Stimulated activated CD8-positive, alpha-beta memory T cell treated with anti-CD3 and anti-CD28 coated beads, Interleukin-15, amount 100 ng/mL, for 1 hour (primary cell): Measurements from ENCODE around the gene TMUB1.

Experiments
- DNase-seq: peaks from one replicate; pipeline ENCODE4 v3.0.0-alpha.2; 2020; ENCODE audit warnings: low read depth

TMUB1 gene

DNA sequence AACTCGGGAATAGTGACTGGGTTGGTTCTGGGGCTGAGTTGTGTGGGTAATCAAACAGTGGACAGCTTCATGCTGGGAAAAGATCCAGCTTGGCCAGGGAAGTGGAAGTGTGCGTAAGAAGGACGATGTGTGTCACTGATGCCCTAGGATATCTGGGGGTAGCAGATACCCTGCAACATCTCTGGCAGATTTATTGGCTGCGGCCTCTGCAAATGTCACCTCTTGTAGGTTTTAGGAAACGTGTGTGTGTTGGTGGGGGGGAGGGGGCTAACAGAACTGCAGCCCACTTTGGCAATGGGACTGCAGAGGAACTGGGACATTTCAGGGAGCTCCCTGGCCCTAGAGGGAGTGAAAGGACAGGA lies 2.0 kb upstream of the TMUB1 start:
- no peak for DNase-seq

DNA sequence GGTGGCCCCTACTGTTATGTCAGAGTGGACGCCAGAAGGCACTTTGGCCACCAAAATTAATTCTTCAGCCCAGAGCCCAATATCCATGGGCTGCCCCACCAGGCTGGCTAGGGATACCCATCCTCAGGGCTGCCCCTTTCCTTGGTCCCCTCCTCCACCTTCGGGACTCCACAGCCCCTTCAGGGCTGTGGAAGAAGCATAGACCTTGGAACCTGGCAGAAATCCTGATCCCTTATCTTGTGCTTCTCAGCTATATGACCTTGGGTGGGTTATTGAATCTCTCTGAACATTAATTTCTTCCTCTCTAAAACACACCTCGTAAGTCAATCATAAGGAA lies 499 bp upstream of the TMUB1 start:
- DNase-seq = no peak

DNA sequence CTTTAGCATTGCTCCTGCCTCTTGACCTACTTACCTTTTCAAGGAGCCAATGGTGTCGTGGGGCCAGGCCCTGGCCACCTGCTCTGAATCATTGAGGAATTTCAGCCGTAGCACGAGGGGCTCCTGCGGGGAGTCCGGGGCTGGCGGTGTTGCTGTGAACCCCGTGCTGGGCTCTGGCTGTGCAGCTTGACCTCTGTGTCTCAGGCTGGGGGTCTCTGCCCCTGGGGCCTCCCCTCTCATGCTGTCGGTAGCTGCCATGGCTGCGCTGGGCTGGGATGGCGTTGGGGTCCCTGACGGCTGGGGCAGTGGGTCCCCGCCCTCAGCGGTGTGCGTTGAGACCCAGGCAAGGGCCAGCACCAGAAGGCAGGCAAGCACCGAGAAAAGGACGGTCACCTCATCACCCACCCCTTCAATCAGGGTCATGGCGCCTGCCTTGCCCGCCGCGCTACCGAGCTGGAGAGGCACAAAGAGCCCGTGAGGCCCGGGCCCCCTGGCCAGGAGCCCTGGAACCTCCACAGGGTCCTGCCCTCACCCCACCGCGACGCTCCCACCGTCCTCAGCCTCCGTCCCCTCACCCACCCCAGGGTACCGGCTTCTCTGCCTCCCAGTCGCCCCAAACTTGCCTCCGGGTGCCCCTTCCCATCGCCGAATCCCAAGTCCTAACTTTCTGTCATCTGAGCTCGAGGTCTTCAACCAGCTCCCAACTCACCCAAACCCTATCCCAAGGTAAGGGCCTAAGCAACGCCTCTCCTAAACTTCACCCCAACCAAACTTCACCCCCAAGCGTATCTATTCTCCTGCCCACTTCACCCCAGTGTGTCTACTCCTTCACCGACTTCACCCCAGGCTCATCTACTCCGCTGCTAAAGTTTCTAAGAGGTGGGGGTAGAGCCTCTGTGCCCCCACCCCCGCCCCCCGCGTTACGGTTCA lies 887 bp downstream of the TMUB1 start:
- DNase-seq = no peak

DNA sequence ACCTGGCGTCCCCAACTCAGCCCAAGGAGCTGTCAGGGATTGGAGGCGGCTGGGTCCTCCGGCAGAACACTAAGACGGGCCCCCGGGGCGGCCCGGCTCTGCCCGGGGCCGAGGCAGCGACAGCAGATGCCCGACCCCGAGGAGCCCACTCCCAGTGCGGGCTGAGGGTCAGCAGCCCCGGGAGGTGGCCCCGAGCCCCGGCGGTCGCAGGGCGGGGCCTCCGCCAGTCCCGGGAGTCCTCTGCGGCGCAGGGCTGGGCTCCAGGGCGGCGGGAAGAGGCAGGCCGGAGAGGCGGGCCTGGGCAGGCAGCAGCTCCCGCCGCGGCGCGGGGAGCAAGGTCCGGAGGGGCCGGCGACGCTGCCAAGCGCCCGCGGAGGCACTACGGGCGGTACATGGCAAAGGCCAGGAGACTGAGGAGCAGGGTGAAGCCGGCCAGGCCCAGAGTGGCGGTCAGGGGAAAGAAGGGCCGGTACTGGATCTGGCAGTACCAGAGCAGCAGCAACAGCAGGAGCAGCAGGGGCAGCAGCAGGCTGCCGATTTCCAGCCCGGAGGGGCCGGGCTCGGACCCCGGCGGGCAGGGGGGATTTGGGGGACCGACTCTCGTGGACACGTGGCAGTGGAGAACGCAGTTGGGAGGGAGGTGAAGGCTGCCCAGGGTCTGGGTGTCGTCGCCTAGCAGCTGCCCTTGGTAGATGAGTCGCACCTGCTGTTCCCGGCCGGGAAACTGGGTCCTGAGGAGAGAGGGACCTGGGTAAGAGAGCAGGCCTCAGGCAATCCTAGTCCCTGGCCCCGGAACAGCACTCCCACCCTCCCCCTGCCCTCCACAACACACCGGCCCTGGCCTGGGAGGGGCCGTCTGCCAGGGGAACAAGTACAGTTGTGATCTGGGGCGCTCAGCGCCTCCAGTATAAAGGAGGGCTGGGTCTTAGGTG lies 1.9 kb downstream of the TMUB1 start:
- no peak for DNase-seq

DNA sequence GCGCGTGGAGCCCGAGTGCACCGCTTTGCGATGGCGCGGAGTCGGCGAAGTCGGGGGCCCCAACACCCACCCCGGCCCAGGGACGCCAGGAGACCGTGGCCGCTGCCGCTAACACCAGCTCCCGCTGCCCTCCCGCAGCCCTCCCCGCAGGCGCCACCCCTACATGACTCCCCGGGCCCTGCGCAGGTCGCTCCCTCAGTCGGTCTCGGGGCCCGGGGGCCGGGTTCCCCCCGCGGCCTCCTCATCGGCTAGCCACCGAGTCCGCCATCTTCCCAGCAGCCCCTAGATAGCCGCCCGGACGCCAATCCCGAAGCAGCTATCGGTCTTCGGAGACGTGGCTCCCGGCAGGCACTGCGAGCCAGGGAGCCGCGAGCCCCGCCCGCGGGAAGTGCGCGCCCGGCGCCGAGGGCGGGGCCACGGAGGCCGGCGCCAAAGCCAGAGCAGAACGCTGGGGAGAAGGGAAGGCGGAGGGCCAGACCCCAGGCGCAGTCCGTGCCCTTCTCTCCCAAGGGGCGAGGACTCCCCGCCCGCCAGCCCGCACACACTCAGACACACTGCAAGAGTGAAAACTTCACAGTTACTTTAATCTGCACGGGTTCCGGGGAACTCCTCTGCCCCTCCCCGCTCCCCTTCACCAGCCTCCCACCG lies 2.6 kb downstream of the TMUB1 start, which contains the start of gene FASTK:
FASTK (minus strand) TSS at position 288 of the 648 bp plus-strand sequence; CDS start at position 245, 43 bp downstream.
- DNase-seq = peak; percentile 67

DNA sequence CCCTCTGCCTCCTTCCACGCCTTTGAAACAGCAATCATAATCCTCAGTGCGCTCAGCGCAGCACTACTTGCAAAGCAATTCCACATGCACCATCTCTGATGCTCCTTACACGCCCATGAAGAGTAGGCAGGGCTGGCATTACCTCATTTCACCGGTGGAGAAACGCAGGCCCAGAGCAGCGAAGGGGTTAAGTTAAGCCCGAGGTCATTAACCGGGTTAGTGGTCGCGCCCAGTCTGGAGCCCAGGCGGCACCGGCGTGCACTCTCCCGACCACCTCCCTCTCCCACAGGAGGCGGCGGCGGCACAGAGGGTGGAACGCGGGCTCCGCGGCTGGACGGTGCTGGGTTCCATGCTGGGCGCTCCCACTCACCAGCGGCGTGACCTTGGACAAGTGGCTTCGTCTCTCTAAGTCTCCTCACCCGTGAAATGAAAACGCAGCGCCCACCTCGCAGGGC lies 3.2 kb downstream of the TMUB1 start:
- no peak for DNase-seq

DNA sequence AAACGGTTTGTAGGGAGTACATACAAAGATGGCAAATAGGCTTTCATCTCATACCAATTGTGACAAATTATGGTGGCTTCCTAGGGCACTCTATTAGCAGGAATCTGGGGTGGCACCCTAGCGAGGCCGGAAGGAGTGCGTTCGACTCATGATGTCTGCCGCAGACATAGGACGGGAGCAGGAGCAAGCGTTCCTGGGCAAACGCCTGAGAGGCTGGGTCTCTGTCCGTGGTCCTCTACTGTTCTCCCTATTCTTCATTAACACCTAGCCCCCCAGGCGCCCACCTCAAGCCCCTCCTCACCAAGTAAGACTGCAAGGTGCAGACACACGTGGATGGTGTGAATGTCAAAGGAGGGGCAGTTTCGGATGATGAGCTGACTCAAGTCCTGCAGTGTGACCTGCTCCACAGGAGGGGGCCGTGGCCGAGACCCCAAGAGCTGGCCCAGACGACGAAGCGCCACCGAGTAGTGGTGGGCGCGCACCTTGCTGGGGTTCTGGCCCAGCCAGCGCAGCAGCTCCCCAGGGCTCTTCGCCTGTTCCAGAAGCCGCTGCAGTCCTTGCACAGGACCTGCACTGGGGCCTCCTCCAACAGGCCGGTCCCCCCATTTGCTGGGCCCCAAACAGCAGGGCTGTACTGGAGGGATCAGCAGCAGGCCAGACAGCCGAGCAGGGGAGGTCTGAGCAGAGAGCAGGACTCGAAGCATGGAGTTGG lies 3.9 kb downstream of the TMUB1 start:
- no peak for DNase-seq

DNA sequence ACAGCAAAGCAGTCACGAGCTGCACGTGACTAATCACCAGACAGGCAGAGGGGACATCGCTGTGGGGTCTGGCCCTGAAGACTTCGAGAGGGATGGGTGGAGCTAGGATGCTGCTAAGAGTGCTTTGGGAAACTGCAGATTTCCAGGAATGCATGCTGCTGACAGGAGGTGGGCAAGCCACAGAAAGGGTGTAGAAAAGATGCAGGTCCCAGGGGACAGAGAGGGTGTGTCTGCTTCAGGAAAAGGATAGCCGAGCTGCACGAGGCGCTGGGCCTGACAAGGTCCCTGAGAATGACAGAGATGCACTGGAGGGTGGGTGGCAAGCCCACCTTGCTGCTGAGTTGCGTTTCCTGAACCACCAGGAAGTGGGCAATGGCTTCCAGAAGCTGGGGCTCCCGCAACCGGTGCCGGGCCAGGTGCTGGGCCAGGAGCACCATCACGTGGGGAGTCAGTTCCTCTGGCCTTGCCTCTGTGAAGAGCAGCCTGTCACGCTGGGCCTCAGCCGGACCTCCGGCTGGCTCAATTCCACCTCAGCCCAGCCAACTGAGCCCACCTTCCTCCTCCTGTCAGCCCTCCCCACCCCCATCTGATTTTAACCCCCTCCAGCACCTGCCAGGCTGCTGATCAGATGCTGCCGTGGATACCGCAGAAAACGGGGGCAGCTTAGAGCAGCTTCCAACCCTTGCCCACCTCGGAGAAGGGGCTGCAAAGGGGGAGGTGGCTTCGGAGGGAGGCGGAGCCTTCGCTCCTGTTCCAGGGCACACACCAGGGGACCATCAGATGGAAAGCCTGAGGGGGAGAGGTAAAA lies 4.9 kb downstream of the TMUB1 start:
- DNase-seq = no peak

DNA sequence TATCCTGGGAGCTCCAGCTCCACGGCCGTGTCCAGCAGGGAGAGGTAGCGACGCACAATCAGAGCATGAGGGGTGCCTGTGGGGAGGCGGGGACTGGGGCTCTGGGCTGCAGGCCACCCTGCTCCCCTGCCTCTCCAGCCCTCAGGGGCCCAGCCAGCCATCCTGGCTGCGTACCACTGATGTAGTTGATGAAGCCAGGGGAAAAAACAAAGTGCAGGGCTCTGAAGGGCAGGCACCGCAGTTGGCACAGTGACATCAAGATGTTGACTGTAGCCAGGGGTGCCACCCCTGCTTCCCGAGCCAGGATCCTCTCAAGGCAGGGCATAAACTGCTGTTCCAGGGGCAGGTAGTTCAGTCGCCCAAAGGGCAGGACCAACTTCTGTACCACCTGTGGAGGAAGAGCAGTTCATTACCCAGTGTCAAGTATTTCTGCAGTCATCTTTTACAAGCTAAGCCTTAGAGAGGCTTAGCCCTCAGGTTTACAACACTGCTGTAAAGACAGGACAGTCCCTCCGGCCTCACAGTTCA lies 5.5 kb downstream of the TMUB1 start:
- DNase-seq = no peak

DNA sequence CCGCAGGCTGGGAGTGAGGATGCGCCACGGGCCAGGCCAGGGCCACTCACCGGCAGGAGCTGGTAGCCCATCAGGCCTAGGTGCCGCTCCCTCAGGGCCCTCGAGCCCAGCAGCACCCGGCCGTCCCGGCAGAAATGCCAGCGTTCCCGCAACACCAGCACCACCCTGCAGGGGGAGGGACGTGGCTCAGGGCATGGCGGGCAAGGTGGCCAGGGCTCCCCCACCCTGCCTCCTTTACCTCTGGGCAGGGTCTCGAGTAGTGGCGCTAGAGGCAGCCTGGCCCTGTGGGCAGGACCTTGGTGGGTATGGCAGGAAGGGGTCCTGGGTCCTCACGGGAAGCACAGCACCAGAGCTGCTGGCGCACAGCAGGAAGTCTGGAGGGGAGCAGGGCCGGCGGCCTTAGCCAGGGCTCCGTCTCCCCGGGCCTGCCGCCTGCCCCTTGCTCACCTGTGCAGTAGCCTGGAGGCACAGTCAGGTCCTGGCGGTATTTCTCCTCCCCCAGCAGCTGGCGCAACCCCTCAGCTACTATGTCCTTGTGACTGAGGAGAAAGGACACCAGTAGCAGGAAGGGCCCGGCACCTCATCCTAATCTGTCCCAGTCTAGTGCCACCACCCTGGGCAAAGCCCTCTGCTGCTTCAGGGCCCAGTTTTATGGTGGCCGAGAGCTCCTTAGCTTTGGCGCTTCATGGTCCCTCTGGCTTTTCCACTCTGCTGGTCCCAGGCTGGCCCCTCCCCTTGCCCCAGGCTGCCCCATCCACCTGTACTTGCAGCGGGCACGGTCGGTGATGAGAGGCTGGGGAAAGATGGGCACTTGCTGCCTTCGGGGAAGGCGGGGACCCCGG lies 6.2 kb downstream of the TMUB1 start:
- DNase-seq = no peak

DNA sequence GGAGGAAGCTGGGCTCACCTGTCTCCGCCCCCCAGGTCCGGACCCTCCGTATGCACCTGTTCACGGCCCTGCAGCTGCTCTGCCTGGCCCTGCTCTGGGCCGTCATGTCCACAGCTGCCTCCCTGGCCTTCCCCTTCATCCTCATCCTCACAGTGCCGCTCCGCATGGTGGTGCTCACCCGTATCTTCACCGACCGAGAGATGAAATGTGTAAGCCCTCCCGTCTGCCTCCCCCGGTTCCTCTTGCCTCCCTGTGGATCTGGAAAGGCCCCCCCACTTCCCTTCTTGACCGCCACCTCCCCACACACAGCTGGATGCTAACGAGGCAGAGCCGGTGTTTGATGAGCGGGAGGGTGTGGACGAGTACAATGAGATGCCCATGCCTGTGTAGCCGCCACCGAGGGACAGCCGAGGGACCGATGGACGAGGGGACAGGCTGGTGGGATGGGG lies 7.3 kb downstream of the TMUB1 start:
- no peak for DNase-seq

DNA sequence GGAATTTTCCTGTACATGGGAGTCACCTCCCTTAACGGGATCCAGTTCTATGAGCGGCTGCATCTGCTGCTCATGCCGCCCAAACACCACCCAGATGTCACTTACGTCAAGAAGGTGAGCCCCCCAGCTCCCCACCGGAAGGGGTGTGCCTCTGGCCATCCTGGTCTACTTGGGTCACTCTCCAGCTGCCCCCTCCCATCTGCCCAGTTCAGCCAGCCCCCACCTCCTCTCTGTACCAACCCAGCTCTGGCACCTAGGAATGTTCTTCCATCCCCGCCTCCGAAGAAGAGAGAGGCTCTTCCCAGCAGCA lies 7.7 kb downstream of the TMUB1 start:
- DNase-seq = no peak

DNA sequence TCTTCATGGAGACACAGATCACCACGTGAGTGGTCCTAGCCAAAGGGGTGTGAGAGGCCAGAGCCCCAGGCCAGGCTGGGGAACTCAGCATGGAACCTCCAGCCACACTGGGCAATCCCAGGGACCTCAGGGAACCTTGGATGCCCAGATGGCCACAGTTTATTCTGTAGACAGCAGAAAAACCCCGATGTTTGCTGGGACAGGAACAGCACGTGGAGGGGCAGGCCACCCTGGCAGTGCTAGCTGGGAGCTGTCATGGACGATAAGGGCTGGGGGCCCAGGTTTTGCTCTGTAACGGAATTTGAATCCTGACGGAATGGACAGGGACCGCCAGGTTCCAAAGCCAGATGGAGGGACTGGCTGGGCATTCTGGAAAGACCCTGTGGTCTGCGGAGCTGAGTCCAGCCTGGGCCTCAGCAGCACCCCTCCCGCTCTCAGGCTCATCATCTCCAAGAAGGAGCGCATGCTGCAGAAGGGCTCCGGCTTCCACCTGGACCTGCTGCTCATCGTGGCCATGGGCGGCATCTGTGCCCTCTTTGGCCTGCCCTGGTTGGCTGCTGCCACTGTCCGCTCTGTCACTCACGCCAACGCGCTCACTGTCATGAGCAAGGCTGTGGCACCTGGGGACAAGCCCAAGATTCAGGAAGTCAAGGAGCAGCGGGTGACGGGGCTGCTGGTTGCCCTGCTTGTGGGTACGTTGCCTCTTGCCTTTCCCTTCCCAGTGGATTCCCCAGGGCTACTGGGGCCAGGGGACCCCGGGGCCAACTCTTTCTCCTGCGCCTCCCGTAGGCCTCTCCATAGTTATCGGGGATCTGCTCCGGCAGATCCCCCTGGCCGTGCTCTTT lies 8.3 kb downstream of the TMUB1 start:
- DNase-seq = no peak

DNA sequence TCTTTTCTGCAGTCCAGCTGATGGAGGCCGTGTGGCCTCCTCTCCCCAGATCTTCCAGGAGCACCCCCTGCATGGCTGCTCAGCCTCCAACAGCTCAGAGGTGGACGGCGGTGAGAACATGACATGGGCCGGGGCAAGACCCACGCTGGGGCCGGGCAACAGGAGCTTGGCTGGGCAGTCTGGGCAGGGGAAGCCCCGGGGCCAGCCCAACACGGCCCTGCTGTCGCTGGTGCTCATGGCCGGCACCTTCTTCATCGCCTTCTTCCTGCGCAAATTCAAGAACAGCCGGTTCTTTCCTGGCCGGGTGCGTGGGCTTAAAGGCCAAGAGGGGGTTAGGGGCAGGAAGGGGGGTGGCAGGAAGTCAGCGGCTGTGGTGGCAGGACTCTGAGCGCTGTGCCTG lies 9.3 kb downstream of the TMUB1 start:
- no peak for DNase-seq

DNA sequence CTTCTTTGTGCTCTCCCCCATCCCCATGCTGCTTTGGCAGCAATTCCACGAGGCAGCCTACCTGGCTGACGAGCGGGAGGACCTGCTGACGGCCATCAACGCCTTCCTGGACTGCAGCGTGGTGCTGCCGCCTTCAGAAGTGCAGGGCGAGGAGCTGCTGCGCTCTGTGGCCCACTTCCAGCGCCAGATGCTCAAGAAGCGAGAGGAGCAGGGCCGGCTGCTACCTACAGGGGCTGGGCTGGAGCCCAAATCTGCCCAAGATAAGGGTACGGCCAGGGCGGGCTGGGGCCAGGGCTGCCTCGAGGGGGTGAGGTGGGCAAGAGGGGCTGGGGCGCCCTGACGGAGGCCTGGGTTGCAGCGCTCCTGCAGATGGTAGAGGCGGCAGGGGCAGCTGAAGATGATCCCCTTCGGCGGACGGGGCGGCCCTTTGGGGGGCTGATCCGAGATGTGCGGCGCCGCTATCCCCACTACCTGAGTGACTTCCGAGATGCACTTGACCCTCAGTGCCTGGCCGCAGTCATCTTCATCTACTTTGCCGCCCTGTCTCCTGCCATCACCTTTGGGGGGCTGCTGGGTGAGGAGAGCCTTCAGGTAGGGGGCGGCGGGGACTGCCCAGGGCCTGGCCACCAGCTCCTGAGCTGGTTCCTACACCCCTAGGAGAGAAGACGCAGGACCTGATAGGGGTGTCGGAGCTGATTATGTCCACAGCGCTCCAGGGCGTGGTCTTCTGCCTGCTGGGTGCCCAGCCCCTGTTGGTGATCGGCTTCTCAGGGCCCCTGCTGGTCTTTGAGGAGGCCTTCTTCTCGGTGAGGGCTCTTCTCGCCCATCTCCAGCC lies 12.0 kb downstream of the TMUB1 start:
- DNase-seq = no peak

DNA sequence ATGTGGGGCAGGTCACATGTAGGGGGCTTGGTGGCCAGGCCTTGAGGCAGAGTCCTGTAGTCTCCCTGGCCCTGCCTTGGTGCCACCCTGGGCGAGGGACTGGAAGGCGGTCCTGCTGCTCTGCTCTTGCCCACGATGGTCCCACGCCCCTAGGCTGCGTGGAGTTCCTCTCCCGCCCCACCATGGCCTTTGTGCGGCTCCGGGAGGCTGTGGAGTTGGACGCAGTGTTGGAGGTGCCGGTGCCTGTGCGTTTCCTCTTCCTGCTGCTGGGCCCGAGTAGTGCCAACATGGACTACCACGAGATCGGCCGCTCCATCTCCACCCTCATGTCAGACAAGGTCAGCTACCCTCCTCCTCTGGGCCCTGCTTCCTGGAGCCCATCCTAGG lies 12.7 kb downstream of the TMUB1 start:
- DNase-seq = no peak

DNA sequence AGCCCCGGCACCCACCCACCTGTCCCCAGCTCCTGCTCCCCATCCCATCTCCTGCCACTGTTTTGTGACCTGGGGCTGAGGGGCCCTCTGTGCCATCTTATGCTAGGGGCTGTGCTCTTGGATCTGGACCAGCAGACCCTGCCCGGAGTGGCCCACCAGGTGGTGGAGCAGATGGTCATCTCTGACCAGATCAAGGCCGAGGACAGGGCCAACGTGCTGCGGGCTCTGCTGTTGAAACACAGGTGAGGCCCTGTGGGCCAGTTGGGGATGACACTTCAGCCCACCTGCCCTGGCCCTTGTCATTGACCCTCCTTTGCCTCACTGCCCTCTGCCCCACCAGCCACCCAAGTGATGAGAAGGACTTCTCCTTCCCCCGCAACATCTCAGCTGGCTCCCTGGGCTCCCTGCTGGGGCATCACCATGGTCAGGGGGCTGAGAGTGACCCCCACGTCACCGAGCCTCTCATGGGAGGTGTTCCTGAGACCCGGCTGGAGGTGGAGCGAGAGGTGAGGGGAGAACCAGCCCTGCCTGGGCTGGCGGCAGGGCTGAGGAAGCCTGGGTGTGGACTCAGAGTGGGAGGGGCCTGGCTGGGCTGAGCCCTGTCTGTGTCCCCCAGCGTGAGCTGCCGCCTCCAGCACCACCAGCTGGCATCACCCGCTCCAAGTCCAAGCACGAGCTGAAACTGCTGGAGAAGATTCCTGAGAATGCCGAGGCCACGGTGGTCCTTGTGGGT lies 13.3 kb downstream of the TMUB1 start:
- DNase-seq = no peak
